MCF 10A (cell line): Measurements from ENCODE around the gene GRAMD4. TPM values are rescaled to one million over a fixed set of nuclear protein-coding genes. Genes with fewer than 3 reads are reported as not detected.

Experiments
- BruUV-seq: library from RNA; stranded (reverse); fragments of 400-500 nt; replicated peaks from 2 replicates; lab custom pipeline; 2021; lab: Mats Ljungman, UMichigan
- CTCF ChIA-PET: fragments of 300-600 bp; sonication (Branson Sonifier 250); formaldehyde crosslinking; extraction: SDS; loops from one replicate; lab custom pipeline; 2021; ENCODE audit warnings: antibody characterized with exemption, inconsistent platforms; lab: Yijun Ruan, JAX
- POLR2A ChIA-PET: fragments of 300-600, 350-650 bp; sonication (Branson Sonifier 250); formaldehyde crosslinking; extraction: SDS; loops from one replicate; lab custom pipeline; 2020; ENCODE audit warnings: antibody characterized with exemption, inconsistent platforms; lab: Yijun Ruan, JAX
- DNase-seq: peaks from one replicate; pipeline ENCODE4 v3.0.0-alpha.2; 2018; ENCODE audit not compliant: unreplicated experiment
- H3K27ac Mint-ChIP-seq: one replicate; pipeline ENCODE4 v1.8.0; 2022; ENCODE audit warnings: mild to moderate bottlenecking, low read depth, mixed read lengths; ENCODE audit not compliant: unreplicated experiment
- H3K27me3 Mint-ChIP-seq: one replicate; pipeline ENCODE4 v1.8.0; 2022; ENCODE audit warnings: mixed read lengths; ENCODE audit not compliant: insufficient read depth, unreplicated experiment
- H3K36me3 Mint-ChIP-seq: one replicate; pipeline ENCODE4 v1.8.0; 2022; ENCODE audit warnings: mild to moderate bottlenecking, moderate library complexity, mixed read lengths; ENCODE audit not compliant: insufficient read depth, unreplicated experiment
- H3K4me1 Mint-ChIP-seq: one replicate; pipeline ENCODE4 v1.8.0; 2022; ENCODE audit warnings: mixed read lengths; ENCODE audit not compliant: insufficient read depth, unreplicated experiment
- H3K4me3 Mint-ChIP-seq: one replicate; pipeline ENCODE4 v1.8.0; 2022; ENCODE audit warnings: mild to moderate bottlenecking, moderate library complexity, mixed read lengths; ENCODE audit not compliant: unreplicated experiment
- H3K9me3 Mint-ChIP-seq: one replicate; pipeline ENCODE4 v1.8.0; 2022; ENCODE audit warnings: mixed read lengths; ENCODE audit not compliant: unreplicated experiment
- intact Hi-C: fragments of 100-400 bp; cut with micrococcal nuclease; formaldehyde crosslinking; loops from 2 replicates; pipeline ENCODE4 v1.14.1; 2022
- total RNA-seq: library from RNA; stranded (reverse); gene quantifications from 2 replicates; pipeline ENCODE4 v1.2.3, GENCODE V29; 2022
- TF ChIP-seq, protein P1 (sequence below): fragments of 200-600 bp; IDR thresholded peaks from one replicate; pipeline ENCODE4 v1.8.0; 2022; ENCODE audit warnings: antibody characterized with exemption, mild to moderate bottlenecking; ENCODE audit not compliant: unreplicated experiment

The GRAMD4 gene
- total RNA-seq, 1 experiment from 2014 or later: 15.6 TPM

DNA sequence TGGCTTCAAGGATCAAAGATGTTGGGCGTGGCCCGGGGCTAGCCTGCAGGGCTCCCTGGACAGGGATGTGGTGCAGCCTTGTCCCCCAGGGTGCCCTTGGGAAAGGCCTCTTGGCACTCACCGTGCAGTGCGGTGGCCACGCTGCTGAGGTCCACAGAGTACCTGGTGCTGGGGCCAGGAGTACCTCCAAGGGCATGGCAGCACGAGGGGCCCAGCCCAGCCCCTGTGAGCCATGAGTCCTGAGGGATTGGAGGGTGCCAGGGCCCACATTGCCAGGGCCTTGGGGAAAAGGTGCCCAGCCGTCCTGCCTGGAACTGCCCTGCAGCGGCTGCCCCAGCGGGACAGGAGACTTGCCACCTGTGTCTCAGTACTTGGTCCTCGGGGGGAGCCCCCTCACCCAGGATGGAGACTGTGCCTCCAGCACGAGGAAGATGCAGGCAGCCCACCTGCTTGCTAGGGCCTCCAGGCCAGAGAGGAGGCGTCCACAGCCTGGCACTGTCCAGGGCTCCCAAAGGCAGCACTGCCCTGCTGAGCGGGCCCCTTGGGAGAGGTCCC, 44.2 kb downstream of the GRAMD4 start:
- Mint-ChIP-seq H3K4me1 (peaks cover 22% of the 10 kb centered on the region), H3K9me3 (no peaks in the 10 kb centered on the region), H3K27ac (no peak overlapping the region), H3K27me3 (no peaks in the 10 kb centered on the region), H3K4me3 (no peak overlapping the region), H3K36me3 (peaks cover 6% of the 10 kb centered on the region)
- DNase-seq: no peak
- no TSS peak for BruUV-seq
- ChIA-PET CTCF (no interaction called here), POLR2A (no interaction called here)
- TF ChIP-seq, protein P1, sequence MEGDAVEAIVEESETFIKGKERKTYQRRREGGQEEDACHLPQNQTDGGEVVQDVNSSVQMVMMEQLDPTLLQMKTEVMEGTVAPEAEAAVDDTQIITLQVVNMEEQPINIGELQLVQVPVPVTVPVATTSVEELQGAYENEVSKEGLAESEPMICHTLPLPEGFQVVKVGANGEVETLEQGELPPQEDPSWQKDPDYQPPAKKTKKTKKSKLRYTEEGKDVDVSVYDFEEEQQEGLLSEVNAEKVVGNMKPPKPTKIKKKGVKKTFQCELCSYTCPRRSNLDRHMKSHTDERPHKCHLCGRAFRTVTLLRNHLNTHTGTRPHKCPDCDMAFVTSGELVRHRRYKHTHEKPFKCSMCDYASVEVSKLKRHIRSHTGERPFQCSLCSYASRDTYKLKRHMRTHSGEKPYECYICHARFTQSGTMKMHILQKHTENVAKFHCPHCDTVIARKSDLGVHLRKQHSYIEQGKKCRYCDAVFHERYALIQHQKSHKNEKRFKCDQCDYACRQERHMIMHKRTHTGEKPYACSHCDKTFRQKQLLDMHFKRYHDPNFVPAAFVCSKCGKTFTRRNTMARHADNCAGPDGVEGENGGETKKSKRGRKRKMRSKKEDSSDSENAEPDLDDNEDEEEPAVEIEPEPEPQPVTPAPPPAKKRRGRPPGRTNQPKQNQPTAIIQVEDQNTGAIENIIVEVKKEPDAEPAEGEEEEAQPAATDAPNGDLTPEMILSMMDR: no peak
- intact Hi-C loops: loop anchor here (5.0 kb wide), 1 partner anchor 102 kb away; no protein-coding TSS in a partner anchor

- Mint-ChIP-seq H3K36me3 (peaks cover 6% of the 10 kb centered on the region), H3K27me3 (no peaks in the 10 kb centered on the region), H3K27ac (no peak overlapping the region), H3K9me3 (no peaks in the 10 kb centered on the region), H3K4me3 (no peak overlapping the region), H3K4me1 (peaks cover 18% of the 10 kb centered on the region)
- ChIA-PET CTCF (no interaction called here), POLR2A (no interaction called here)
- BruUV-seq: no TSS peak
- intact Hi-C loops: no loop called here
- no peak for DNase-seq
- TF ChIP-seq, protein P1: no peak
Measured at GRCh38 chr22:46665151-46665695, 45.0 kb downstream of the GRAMD4 start.

DNA sequence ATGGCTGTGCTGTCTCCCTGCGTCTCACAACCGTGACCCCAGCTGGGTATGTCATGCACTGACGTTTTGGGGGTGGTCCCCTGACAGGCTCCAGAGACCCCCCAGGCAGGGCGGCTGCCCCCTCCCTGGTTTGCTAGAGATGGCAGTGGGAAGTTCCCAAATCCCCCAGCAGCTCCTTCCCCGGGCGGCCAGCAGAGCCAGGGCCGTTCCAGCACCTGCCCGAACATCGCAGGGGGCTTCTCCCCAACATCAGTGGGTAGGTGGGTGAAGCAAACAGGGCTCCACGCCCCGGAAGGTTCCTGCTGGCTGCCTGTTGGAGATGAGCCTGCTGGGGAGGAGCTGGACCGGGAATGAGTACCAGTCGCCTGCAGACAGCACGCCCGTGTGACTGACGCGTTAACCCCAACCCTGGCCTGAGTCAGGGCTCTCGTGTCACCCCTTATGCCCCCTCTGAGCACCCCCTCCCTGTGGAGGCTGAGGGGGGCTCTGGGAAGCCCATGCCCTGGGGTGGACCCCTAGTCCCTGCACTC, 45.6 kb downstream of the GRAMD4 start:
- intact Hi-C loops: no loop called here
- Mint-ChIP-seq H3K9me3 (no peaks in the 10 kb centered on the region), H3K27me3 (no peaks in the 10 kb centered on the region), H3K27ac (no peak overlapping the region), H3K4me3 (no peak overlapping the region), H3K36me3 (peaks cover 6% of the 10 kb centered on the region), H3K4me1 (peaks cover 12% of the 10 kb centered on the region)
- TF ChIP-seq, protein P1: no peak
- no TSS peak for BruUV-seq
- DNase-seq: no peak
- POLR2A ChIA-PET: no interaction called here
- CTCF ChIA-PET: interaction anchor here (0.7 kb wide), 1 partner anchor 206 kb away, joined by 4 read pairs; no protein-coding TSS in a partner anchor

- H3K27ac Mint-ChIP-seq: no peak overlapping the region
- no TSS peak for BruUV-seq
- peaks cover 3% of the 10 kb centered on the region for H3K4me1 Mint-ChIP-seq
- intact Hi-C loops: no loop called here
- no peak overlapping the region for H3K4me3 Mint-ChIP-seq
- no peak for DNase-seq
- H3K27me3 Mint-ChIP-seq: no peaks in the 10 kb centered on the region
- peaks cover 6% of the 10 kb centered on the region for H3K36me3 Mint-ChIP-seq
- TF ChIP-seq, protein P1: no peak
- ChIA-PET CTCF (interaction anchor here (0.7 kb wide), 1 partner anchor 207 kb away, joined by 4 read pairs; no protein-coding TSS in a partner anchor), POLR2A (interaction anchor here (0.6 kb wide), 1 partner anchor 67 kb away, joined by 3 read pairs; no protein-coding TSS in a partner anchor)
- no peaks in the 10 kb centered on the region for H3K9me3 Mint-ChIP-seq
Measured at GRCh38 chr22:46666577-46667244, 46.5 kb downstream of the GRAMD4 start.
